K562 (cell line): Measurements from ENCODE around the gene ZNF839. TPM values are rescaled to one million over a fixed set of nuclear protein-coding genes. Genes with fewer than 3 reads are reported as not detected.

Source experiments
- ATAC-seq: fragments of 200-7000 bp; cut with Tn5 transposase; 3 replicates; pipeline ENCODE4 v1.9.1; 2020; ENCODE audit warnings: moderate library complexity
- BruUV-seq: library from RNA; stranded (reverse); fragments of 400-500 nt; replicated peaks from 2 replicates; lab custom pipeline; 2021; lab: Mats Ljungman, UMichigan
- CTCF ChIA-PET: fragments of 300-600 bp; formaldehyde crosslinking; extraction: SDS; loops from one replicate; lab custom pipeline; 2021; ENCODE audit warnings: low intra/inter-chr PET ratio; lab: Yijun Ruan, JAX
- POLR2A ChIA-PET: fragments of 300-600, 350-650 bp; sonication (Branson Sonifier 250); formaldehyde crosslinking; extraction: SDS; loops from one replicate; lab custom pipeline; 2021; ENCODE audit warnings: antibody characterized with exemption, inconsistent platforms; lab: Yijun Ruan, JAX
- DNase-seq, 4 experiments: peaks; one replicate each; pipeline versions ENCODE4 v3.0.0 to v3.0.0-alpha.2; 2011 to 2018; ENCODE audit warnings: low spot score in 3 of 4, mixed read lengths in 3 of 4; ENCODE audit errors: extremely low read depth in 1 of 4
- FAIRE-seq: peaks from 2 replicates; lab custom pipeline; 2011; peaks lifted over from hg19 to GRCh38; lab: Jason Lieb, UNC
- H2AFZ ChIP-seq: 2 replicates; pipeline ENCODE4 v1.6.0; 2011; ENCODE audit warnings: low read depth, low read length, control low read depth, inconsistent platforms
- H3K27ac ChIP-seq: fragments of 200-600 bp; 3 replicates; pipeline ENCODE4 v1.8.0; 2011; ENCODE audit warnings: low read depth, mild to moderate bottlenecking, control low read depth, inconsistent platforms, low read length, moderate library complexity, mixed read lengths; ENCODE audit errors: extremely low read depth
- H3K27me3 ChIP-seq, 2 experiments: fragments of 300-600 bp in 1 of 2; 2 replicates in 1 of 2; 3 replicates in 1 of 2; pipeline versions ENCODE4 v1.6.0 to v1.8.0; 2011; ENCODE audit warnings: inconsistent platforms in 2 of 2, low read length in 2 of 2, mild to moderate bottlenecking in 1 of 2, mixed read lengths in 1 of 2, moderate library complexity in 1 of 2; ENCODE audit not compliant: control insufficient read depth in 2 of 2, insufficient read depth in 2 of 2
- H3K36me3 ChIP-seq: fragments of 300-600 bp; 3 replicates; pipeline ENCODE4 v1.8.0; 2011; ENCODE audit warnings: mild to moderate bottlenecking, low read length, inconsistent platforms; ENCODE audit not compliant: control insufficient read depth, insufficient read depth
- H3K4me1 ChIP-seq, 2 experiments: fragments of 200-600 bp in 1 of 2; replicated peaks in 1 of 2; 2 replicates in 1 of 2; 3 replicates in 1 of 2; pipeline versions ENCODE4 v1.5.1 to v1.8.0; 2011; ENCODE audit warnings: inconsistent platforms in 2 of 2, low read length in 2 of 2, mild to moderate bottlenecking in 1 of 2, mixed read lengths in 1 of 2, moderate library complexity in 1 of 2; ENCODE audit not compliant: control insufficient read depth in 2 of 2, insufficient read depth in 2 of 2
- H3K4me2 ChIP-seq: 2 replicates; pipeline ENCODE4 v1.6.1; 2011; ENCODE audit warnings: low read length, control low read depth, inconsistent platforms, mixed read lengths; ENCODE audit not compliant: insufficient read depth
- H3K4me3 ChIP-seq: fragments of 200-600 bp; sonication (generic), shearing (Covaris generic); 2 replicates; pipeline ENCODE4 v1.5.1; 2016; ENCODE audit warnings: control low read depth, inconsistent platforms
- H3K79me2 ChIP-seq: fragments of 200-600 bp; 3 replicates; pipeline ENCODE4 v1.8.0; 2011; ENCODE audit warnings: low read length, inconsistent platforms; ENCODE audit not compliant: control insufficient read depth, insufficient read depth
- H3K9ac ChIP-seq, 2 experiments: 2 replicates each; pipeline versions ENCODE4 v1.6.0 to v1.6.1; 2011; ENCODE audit warnings: low read depth in 2 of 2, low read length in 2 of 2, control low read depth in 1 of 2, inconsistent platforms in 1 of 2, mild to moderate bottlenecking in 1 of 2, mixed read lengths in 1 of 2; ENCODE audit not compliant: insufficient read depth in 1 of 2
- H3K9me1 ChIP-seq: one replicate; pipeline ENCODE4 v1.6.0; 2011; ENCODE audit warnings: inconsistent platforms, mild to moderate bottlenecking, low read length, moderate library complexity; ENCODE audit not compliant: control insufficient read depth, insufficient read depth
- H3K9me3 ChIP-seq: replicated peaks from 2 replicates; pipeline ENCODE4 v1.5.1; 2011; ENCODE audit warnings: low read depth, low read length, inconsistent platforms; ENCODE audit not compliant: control insufficient read depth, insufficient read depth
- H4K20me1 ChIP-seq: replicated peaks from 2 replicates; pipeline ENCODE4 v1.6.1; 2011; ENCODE audit warnings: low read length, inconsistent platforms, mixed read lengths; ENCODE audit not compliant: control insufficient read depth, insufficient read depth
- CEBPG ChIP-seq, 3 experiments: fragments of 200-800 bp in 1 of 3; sonication (Bioruptor generic) in 1 of 3; sonication (generic) in 1 of 3; formaldehyde crosslinking in 1 of 3; IDR thresholded peaks in 2 of 3; conservative IDR thresholded peaks in 1 of 3; 2 replicates each; pipeline versions ENCODE4 v1.6.1 to v1.8.0; 2016 to 2022; ENCODE audit warnings: missing compliant biosample characterization in 2 of 3, missing genetic modification characterization in 2 of 3, mild to moderate bottlenecking in 1 of 3, missing genetic modification reagents in 1 of 3
- CHAMP1 ChIP-seq: fragments of 450-650 bp; IDR thresholded peaks from 2 replicates; pipeline ENCODE4 v1.6.1; 2016; ENCODE audit warnings: mild to moderate bottlenecking
- FOXA1 ChIP-seq: fragments of 450-650 bp; IDR thresholded peaks from 2 replicates; pipeline ENCODE4 v1.6.1; 2016; ENCODE audit warnings: mild to moderate bottlenecking, borderline replicate concordance
- KLF1 ChIP-seq: fragments of 450-650 bp; IDR thresholded peaks from 2 replicates; pipeline ENCODE4 v1.6.1; 2016; ENCODE audit warnings: missing genetic modification characterization, missing compliant biosample characterization
- NR1H2 ChIP-seq: sonication (generic); formaldehyde crosslinking; IDR thresholded peaks from 2 replicates; pipeline ENCODE4 v1.4.0; 2020; ENCODE audit warnings: mild to moderate bottlenecking, missing genetic modification reagents
- SREBF2 ChIP-seq: sonication (generic); formaldehyde crosslinking; IDR thresholded peaks from 2 replicates; pipeline ENCODE4 v1.4.0; 2020; ENCODE audit warnings: mild to moderate bottlenecking, missing genetic modification reagents
- WGBS: fragments of 100-300 bp; shearing (Covaris generic); methylation state at CpG from one replicate; pipeline ENCODE4 v1.1.6; 2016; ENCODE audit warnings: low coverage, mixed read lengths; ENCODE audit not compliant: insufficient coverage; ENCODE audit errors: missing lambda C conversion rate; 5-methylcytosine and 5-hydroxymethylcytosine counted together
- in situ Hi-C: fragments of 300-500 bp; cut with MboI; formaldehyde crosslinking; loops from 4 replicates; pipeline ENCODE4 v1.15.0; 2018; ENCODE audit warnings: inconsistent platforms, mixed read lengths
- intact Hi-C: fragments of 100-400 bp; cut with micrococcal nuclease; formaldehyde crosslinking; loops from 2 replicates; pipeline ENCODE4 v1.14.2; 2022
- polyA plus RNA-seq, 8 experiments: library from polyadenylated mRNA; depleted of rRNA in 4 of 8; stranded (reverse) in 5 of 8; unstranded in 3 of 8; fragments of >200 nt; fragmentation: Nextera tagmentation in 2 of 8; fragmentation: Illumina TruSeq in 1 of 8; extraction: Ambion mirVana in 2 of 8; extraction: Trizol in 1 of 8; gene quantifications; 2 replicates each; pipeline versions ENCODE4 v1.2.1 to v1.2.3, GENCODE V29; 2011 to 2014; ENCODE audit warnings: inconsistent platforms in 1 of 8, missing spikeins in 1 of 8
- total RNA-seq, 7 experiments: library from RNA; depleted of rRNA in 6 of 7; stranded (reverse); fragments of >200 nt in 6 of 7; fragmentation: Illumina TruSeq in 2 of 7; extraction: Trizol in 2 of 7; gene quantifications; 2 replicates each; pipeline versions ENCODE4 v1.2.1 to v1.2.3, GENCODE V29; 2011 to 2021; ENCODE audit warnings: low replicate concordance in 1 of 7
- TF ChIP-seq, protein P1 (sequence below): fragments of 250-450 bp; sonication (Bioruptor Pico); IDR thresholded peaks from 2 replicates; pipeline ENCODE4 v1.8.0; 2021; ENCODE audit warnings: moderate library complexity, mild to moderate bottlenecking, inconsistent platforms
- TF ChIP-seq, protein P2 (sequence below): sonication (generic); formaldehyde crosslinking; IDR thresholded peaks from 2 replicates; pipeline ENCODE4 v1.8.1; 2022; ENCODE audit warnings: missing genetic modification reagents
- TF ChIP-seq, protein P3 (sequence below), 3 experiments: IDR thresholded peaks in 2 of 3; conservative IDR thresholded peaks in 1 of 3; 2 replicates each; pipeline ENCODE4 v1.5.1; 2011 to 2012; ENCODE audit warnings: low read length in 3 of 3, mild to moderate bottlenecking in 3 of 3, control low read depth in 2 of 3, improper control_type of control experiment in 1 of 3, inconsistent platforms in 1 of 3, low read depth in 1 of 3, mixed read lengths in 1 of 3, moderate library complexity in 1 of 3; ENCODE audit not compliant: insufficient read depth in 2 of 3

The ZNF839 gene
- total and polyA plus RNA-seq, 9 of the 15 experiments (the other 6 are each of a cell fraction or from before 2014, with no cell fraction given), result 0.42 to 8.4 (median 5.7) TPM

- H3K27ac ChIP-seq, result no peak overlapping the region
- no peak for TF ChIP-seq NR1H2 (CRISPR knock-in tag)
- no peak for TF ChIP-seq SREBF2 (CRISPR knock-in tag)
- no peak for TF ChIP-seq CHAMP1
- TF ChIP-seq KLF1, result no peak
- TF ChIP-seq, protein P1, sequence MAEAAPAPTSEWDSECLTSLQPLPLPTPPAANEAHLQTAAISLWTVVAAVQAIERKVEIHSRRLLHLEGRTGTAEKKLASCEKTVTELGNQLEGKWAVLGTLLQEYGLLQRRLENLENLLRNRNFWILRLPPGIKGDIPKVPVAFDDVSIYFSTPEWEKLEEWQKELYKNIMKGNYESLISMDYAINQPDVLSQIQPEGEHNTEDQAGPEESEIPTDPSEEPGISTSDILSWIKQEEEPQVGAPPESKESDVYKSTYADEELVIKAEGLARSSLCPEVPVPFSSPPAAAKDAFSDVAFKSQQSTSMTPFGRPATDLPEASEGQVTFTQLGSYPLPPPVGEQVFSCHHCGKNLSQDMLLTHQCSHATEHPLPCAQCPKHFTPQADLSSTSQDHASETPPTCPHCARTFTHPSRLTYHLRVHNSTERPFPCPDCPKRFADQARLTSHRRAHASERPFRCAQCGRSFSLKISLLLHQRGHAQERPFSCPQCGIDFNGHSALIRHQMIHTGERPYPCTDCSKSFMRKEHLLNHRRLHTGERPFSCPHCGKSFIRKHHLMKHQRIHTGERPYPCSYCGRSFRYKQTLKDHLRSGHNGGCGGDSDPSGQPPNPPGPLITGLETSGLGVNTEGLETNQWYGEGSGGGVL, result no peak
- TF ChIP-seq, protein P2, sequence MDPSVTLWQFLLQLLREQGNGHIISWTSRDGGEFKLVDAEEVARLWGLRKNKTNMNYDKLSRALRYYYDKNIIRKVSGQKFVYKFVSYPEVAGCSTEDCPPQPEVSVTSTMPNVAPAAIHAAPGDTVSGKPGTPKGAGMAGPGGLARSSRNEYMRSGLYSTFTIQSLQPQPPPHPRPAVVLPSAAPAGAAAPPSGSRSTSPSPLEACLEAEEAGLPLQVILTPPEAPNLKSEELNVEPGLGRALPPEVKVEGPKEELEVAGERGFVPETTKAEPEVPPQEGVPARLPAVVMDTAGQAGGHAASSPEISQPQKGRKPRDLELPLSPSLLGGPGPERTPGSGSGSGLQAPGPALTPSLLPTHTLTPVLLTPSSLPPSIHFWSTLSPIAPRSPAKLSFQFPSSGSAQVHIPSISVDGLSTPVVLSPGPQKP, result no peak
- TF ChIP-seq FOXA1, result no peak
- TF ChIP-seq CEBPG (CRISPR knock-in tag; IDR thresholded peaks at IDR 0.05), result no peak
- no peak for TF ChIP-seq CEBPG (tag; conservative IDR thresholded peaks at IDR 0.05 in 1 of 2, IDR thresholded peaks at IDR 0.05 in 1 of 2)
- TF ChIP-seq, protein P3, sequence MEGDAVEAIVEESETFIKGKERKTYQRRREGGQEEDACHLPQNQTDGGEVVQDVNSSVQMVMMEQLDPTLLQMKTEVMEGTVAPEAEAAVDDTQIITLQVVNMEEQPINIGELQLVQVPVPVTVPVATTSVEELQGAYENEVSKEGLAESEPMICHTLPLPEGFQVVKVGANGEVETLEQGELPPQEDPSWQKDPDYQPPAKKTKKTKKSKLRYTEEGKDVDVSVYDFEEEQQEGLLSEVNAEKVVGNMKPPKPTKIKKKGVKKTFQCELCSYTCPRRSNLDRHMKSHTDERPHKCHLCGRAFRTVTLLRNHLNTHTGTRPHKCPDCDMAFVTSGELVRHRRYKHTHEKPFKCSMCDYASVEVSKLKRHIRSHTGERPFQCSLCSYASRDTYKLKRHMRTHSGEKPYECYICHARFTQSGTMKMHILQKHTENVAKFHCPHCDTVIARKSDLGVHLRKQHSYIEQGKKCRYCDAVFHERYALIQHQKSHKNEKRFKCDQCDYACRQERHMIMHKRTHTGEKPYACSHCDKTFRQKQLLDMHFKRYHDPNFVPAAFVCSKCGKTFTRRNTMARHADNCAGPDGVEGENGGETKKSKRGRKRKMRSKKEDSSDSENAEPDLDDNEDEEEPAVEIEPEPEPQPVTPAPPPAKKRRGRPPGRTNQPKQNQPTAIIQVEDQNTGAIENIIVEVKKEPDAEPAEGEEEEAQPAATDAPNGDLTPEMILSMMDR (IDR thresholded peaks at IDR 0.05 in 2 of 3, conservative IDR thresholded peaks at IDR 0.05 in 1 of 3; ENCODE audit: insufficient read depth in 2 of 3, low read depth in 1 of 3, low read length in 3 of 3), result peak; percentile 18 to 64 (median 41); a peak in 4 of 6 replicates
- POLR2A ChIA-PET, result no interaction called here
- no peaks in the 10 kb centered on the region for H3K27me3 ChIP-seq
- DNase-seq (no peak), FAIRE-seq (no peak), ATAC-seq (no peak)
- no peak overlapping the region for H2AFZ ChIP-seq
- CTCF ChIA-PET, result no interaction called here
- no TSS peak for BruUV-seq
- WGBS, result 59% methylated on average over 8 of the region's 8 CpGs
- H3K9ac ChIP-seq, result no peak overlapping the region
- H3K9me1 ChIP-seq, result no peaks in the 10 kb centered on the region
- peaks cover 15% of the 10 kb centered on the region for H3K79me2 ChIP-seq
- no peaks in the 10 kb centered on the region for H3K9me3 ChIP-seq
- H4K20me1 ChIP-seq, result no peaks in the 10 kb centered on the region
- H3K4me2 ChIP-seq, result no peak overlapping the region
- in situ Hi-C loops, result loop anchor here (10.0 kb wide), 1 partner anchor 192 kb away; no protein-coding TSS in a partner anchor
- peaks cover 12 to 24% of the 10 kb centered on the region in 2 experiments; a peak in 4 of 5 replicates for H3K4me1 ChIP-seq
- H3K4me3 ChIP-seq, result no peak overlapping the region
- H3K36me3 ChIP-seq, result peaks cover 14% of the 10 kb centered on the region; the same call in 2 of the 3 replicates
- intact Hi-C loops, result no loop called here
Measured at GRCh38 chr14:102323102-102323501, 3.6 kb downstream of the ZNF839 start.
